Brain microvascular endothelial cell (primary cell): Measurements from ENCODE around the gene STAT5B.

Experiments used
- DNase-seq: peaks from one replicate; pipeline ENCODE4 v3.0.0-alpha.2; 2020
- H3K27ac ChIP-seq: fragments of 250-450 bp; sonication (Bioruptor Pico); 2 replicates; pipeline ENCODE4 v1.5.1; 2020; ENCODE audit warnings: mild to moderate bottlenecking, moderate library complexity
- H3K27me3 ChIP-seq: fragments of 250-450 bp; sonication (Bioruptor Pico); replicated peaks from 2 replicates; pipeline ENCODE4 v1.5.1; 2020; ENCODE audit warnings: mild to moderate bottlenecking
- H3K36me3 ChIP-seq: fragments of 250-450 bp; sonication (Bioruptor Pico); replicated peaks from 2 replicates; pipeline ENCODE4 v1.5.1; 2020; ENCODE audit warnings: mild to moderate bottlenecking
- H3K4me3 ChIP-seq: 2 replicates; pipeline ENCODE4 v1.5.1; 2011; ENCODE audit warnings: low read depth, mild to moderate bottlenecking, control low read depth, low read length, moderate library complexity
- CTCF ChIP-seq: IDR thresholded peaks from 2 replicates; pipeline ENCODE4 v1.5.1; 2011; ENCODE audit warnings: low read depth, mild to moderate bottlenecking, moderate library complexity, low read length, control low read depth, inconsistent platforms; ENCODE audit errors: missing control alignments
- in situ Hi-C: cut with HindIII; loops from 2 replicates; pipeline ENCODE4 v1.10.0; 2017; ENCODE audit warnings: low sequenced_read_pairs, low pct_ligation_motif_present

Gene STAT5B

GRCh38 chr17:42317266-42317845, 41.2 kb upstream of the STAT5B start:
- in situ Hi-C loops = loop anchor here (25.0 kb wide), 1 partner anchor 195 kb away; no protein-coding TSS in a partner anchor
- Histone ChIP-seq H3K4me3 (no peak overlapping the region), H3K27me3 (no peaks in the 10 kb centered on the region), H3K36me3 (peaks cover 59% of the 10 kb centered on the region), H3K27ac (no peak overlapping the region)
- no peak for TF ChIP-seq CTCF
- DNase-seq = no peak

GRCh38 chr17:42316755-42317154, 40.6 kb upstream of the STAT5B start:
- no peak for TF ChIP-seq CTCF
- no peak overlapping the region for H3K27ac ChIP-seq
- in situ Hi-C loops = loop anchor here (25.0 kb wide), 1 partner anchor 196 kb away; no protein-coding TSS in a partner anchor
- DNase-seq = no peak
- H3K4me3 ChIP-seq = no peak overlapping the region
- H3K36me3 ChIP-seq = peaks cover 53% of the 10 kb centered on the region
- H3K27me3 ChIP-seq = no peaks in the 10 kb centered on the region

- TF ChIP-seq CTCF = no peak
- DNase-seq = no peak
- no peak overlapping the region for H3K4me3 ChIP-seq
- H3K36me3 ChIP-seq = peaks cover 55% of the 10 kb centered on the region
- in situ Hi-C loops = loop anchor here (25.0 kb wide), 1 partner anchor 197 kb away; no protein-coding TSS in a partner anchor
- H3K27me3 ChIP-seq = no peaks in the 10 kb centered on the region
- no peak overlapping the region for H3K27ac ChIP-seq
Observed at GRCh38 chr17:42315402-42316156, 39.4 kb upstream of the STAT5B start.

- no peak for TF ChIP-seq CTCF
- H3K36me3 ChIP-seq = peaks cover 57% of the 10 kb centered on the region
- no peak overlapping the region for H3K4me3 ChIP-seq
- H3K27ac ChIP-seq = no peak overlapping the region
- no peak for DNase-seq
- H3K27me3 ChIP-seq = no peaks in the 10 kb centered on the region
- in situ Hi-C loops = loop anchor here (25.0 kb wide), 1 partner anchor 198 kb away; no protein-coding TSS in a partner anchor
Observed at GRCh38 chr17:42313773-42314566, 37.8 kb upstream of the STAT5B start.

GRCh38 chr17:42313389-42313772, 37.2 kb upstream of the STAT5B start:
- no peaks in the 10 kb centered on the region for H3K27me3 ChIP-seq
- no peak overlapping the region for H3K27ac ChIP-seq
- TF ChIP-seq CTCF = no peak
- DNase-seq = no peak
- H3K4me3 ChIP-seq = no peak overlapping the region
- H3K36me3 ChIP-seq = peaks cover 52% of the 10 kb centered on the region
- in situ Hi-C loops = loop anchor here (25.0 kb wide), 1 partner anchor 199 kb away; no protein-coding TSS in a partner anchor
